ENCODE data around the gene GAS2L1. TPM values are rescaled to one million over a fixed set of nuclear protein-coding genes. Genes with fewer than 3 reads are reported as not detected.

GAS2L1 gene
- polyA plus RNA-seq, 1 donor (not counting 4 experiments of a cell fraction or from before 2014, with no cell fraction given): 11.3 TPM

DNA sequence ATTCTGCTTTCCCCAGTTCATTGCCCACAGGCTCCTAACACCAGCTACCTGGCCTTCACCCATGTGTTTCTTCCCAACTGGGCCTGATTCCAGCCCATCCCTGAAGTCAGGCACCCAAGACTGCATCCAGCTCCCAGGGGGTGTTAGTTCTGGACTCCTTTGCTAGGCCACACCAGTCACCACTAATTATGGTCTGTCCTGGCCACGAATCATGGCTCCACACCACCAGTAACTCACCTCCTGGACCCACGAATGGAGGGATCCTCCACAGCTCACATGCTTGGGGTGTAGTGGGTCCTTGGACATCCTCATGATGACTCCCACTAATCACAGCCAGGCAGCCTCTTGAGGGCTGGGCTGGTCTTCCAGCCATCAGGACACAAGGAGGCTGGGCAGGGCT lies 12.6 kb downstream of the GAS2L1 start:
- dilution Hi-C loops (cut with MboI; ENCODE audit: extremely low pct_ligation_motif_present, low sequenced_read_pairs): no loop called here
- no peaks in the 10 kb centered on the region for H4K20me1 ChIP-seq (ENCODE audit: control insufficient read depth, extremely low read depth, insufficient read depth, low read length)
- H3K9me1 ChIP-seq (ENCODE audit: control insufficient read depth, extremely low read depth, insufficient read depth, low read length): no peaks in the 10 kb centered on the region
- DNase-seq (ENCODE audit: low read depth, low spot score) (no peak), FAIRE-seq (no peak)
- H3K27me3 ChIP-seq (ENCODE audit: control insufficient read depth, extremely low read depth, insufficient read depth, low read length): peaks cover 31% of the 10 kb centered on the region
- H3K27ac ChIP-seq (ENCODE audit: control insufficient read depth, insufficient read depth, low read length): no peak overlapping the region
- peaks cover 6% of the 10 kb centered on the region for H3K4me1 ChIP-seq (ENCODE audit: control insufficient read depth, extremely low read depth, insufficient read depth, low read length)
- no peak overlapping the region for H3K4me2 ChIP-seq (ENCODE audit: control insufficient read depth, extremely low read depth, insufficient read depth, low read depth, low read length)
- H3K79me2 ChIP-seq (ENCODE audit: control insufficient read depth, insufficient read depth, low read length): no peaks in the 10 kb centered on the region
- TF ChIP-seq, protein P1, sequence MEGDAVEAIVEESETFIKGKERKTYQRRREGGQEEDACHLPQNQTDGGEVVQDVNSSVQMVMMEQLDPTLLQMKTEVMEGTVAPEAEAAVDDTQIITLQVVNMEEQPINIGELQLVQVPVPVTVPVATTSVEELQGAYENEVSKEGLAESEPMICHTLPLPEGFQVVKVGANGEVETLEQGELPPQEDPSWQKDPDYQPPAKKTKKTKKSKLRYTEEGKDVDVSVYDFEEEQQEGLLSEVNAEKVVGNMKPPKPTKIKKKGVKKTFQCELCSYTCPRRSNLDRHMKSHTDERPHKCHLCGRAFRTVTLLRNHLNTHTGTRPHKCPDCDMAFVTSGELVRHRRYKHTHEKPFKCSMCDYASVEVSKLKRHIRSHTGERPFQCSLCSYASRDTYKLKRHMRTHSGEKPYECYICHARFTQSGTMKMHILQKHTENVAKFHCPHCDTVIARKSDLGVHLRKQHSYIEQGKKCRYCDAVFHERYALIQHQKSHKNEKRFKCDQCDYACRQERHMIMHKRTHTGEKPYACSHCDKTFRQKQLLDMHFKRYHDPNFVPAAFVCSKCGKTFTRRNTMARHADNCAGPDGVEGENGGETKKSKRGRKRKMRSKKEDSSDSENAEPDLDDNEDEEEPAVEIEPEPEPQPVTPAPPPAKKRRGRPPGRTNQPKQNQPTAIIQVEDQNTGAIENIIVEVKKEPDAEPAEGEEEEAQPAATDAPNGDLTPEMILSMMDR (optimal IDR thresholded peaks at IDR 0.05 in 1 of 3, IDR thresholded peaks at IDR 0.05 in 1 of 3, conservative IDR thresholded peaks at IDR 0.05 in 1 of 3; ENCODE audit: extremely low read depth in 1 of 3, insufficient read depth in 2 of 3, low read length in 3 of 3): no peak
- no peak for TF ChIP-seq EZH2 (IDR thresholded peaks at IDR 0.05; ENCODE audit: low read length)
- H2AFZ ChIP-seq (ENCODE audit: control insufficient read depth, low read length): no peak overlapping the region
- no peak overlapping the region for H3K9ac ChIP-seq (ENCODE audit: control insufficient read depth, extremely low read depth, insufficient read depth, low read length)
- no peaks in the 10 kb centered on the region for H3K9me3 ChIP-seq (ENCODE audit: control insufficient read depth, low read depth, low read length)
- H3K4me3 ChIP-seq (ENCODE audit: control insufficient read depth in 2 of 3, extremely low read depth in 1 of 3, insufficient read depth in 2 of 3, low read depth in 1 of 3, low read length in 3 of 3): no peak overlapping the region
- H3K36me3 ChIP-seq (ENCODE audit: control insufficient read depth in 2 of 2, extremely low read depth in 1 of 2, insufficient read depth in 2 of 2, low read length in 2 of 2): no peaks in the 10 kb centered on the region

DNA sequence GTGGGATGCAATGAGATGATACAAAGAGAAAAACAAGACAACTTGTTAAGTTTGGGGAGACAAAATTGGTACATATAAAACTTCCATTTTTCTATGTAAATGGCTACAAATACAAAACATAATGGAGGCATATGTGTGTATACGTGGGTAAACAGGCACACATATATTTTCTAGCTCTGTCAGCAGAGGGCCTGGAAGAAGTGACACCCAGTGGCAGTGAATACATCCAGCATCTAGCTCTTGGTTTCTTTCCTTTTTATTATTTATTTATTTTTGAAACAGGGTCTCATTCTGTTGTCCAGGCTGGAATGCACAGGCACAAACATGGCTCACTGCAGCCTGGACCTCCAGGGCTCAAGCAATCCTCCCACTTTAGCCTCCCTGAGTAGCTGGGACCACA lies 14.1 kb downstream of the GAS2L1 start:
- no peak overlapping the region for H3K4me2 ChIP-seq (ENCODE audit: control insufficient read depth, extremely low read depth, insufficient read depth, low read depth, low read length)
- H3K9ac ChIP-seq (ENCODE audit: control insufficient read depth, extremely low read depth, insufficient read depth, low read length): no peak overlapping the region
- dilution Hi-C loops (cut with MboI; ENCODE audit: extremely low pct_ligation_motif_present, low sequenced_read_pairs): no loop called here
- H3K27me3 ChIP-seq (ENCODE audit: control insufficient read depth, extremely low read depth, insufficient read depth, low read length): peaks cover 17% of the 10 kb centered on the region
- H4K20me1 ChIP-seq (ENCODE audit: control insufficient read depth, extremely low read depth, insufficient read depth, low read length): no peaks in the 10 kb centered on the region
- H3K9me1 ChIP-seq (ENCODE audit: control insufficient read depth, extremely low read depth, insufficient read depth, low read length): no peaks in the 10 kb centered on the region
- no peak overlapping the region for H3K27ac ChIP-seq (ENCODE audit: control insufficient read depth, insufficient read depth, low read length)
- no peak overlapping the region for H2AFZ ChIP-seq (ENCODE audit: control insufficient read depth, low read length)
- H3K79me2 ChIP-seq (ENCODE audit: control insufficient read depth, insufficient read depth, low read length): no peaks in the 10 kb centered on the region
- TF ChIP-seq, protein P1 (optimal IDR thresholded peaks at IDR 0.05 in 1 of 3, IDR thresholded peaks at IDR 0.05 in 1 of 3, conservative IDR thresholded peaks at IDR 0.05 in 1 of 3; ENCODE audit: extremely low read depth in 1 of 3, insufficient read depth in 2 of 3, low read length in 3 of 3): peak in 1 of 3 experiments; percentile 23
- no peak for TF ChIP-seq EZH2 (IDR thresholded peaks at IDR 0.05; ENCODE audit: low read length)
- FAIRE-seq (no peak), DNase-seq (ENCODE audit: low read depth, low spot score) (no peak)
- H3K36me3 ChIP-seq (ENCODE audit: control insufficient read depth in 2 of 2, extremely low read depth in 1 of 2, insufficient read depth in 2 of 2, low read length in 2 of 2): no peaks in the 10 kb centered on the region
- H3K4me1 ChIP-seq (ENCODE audit: control insufficient read depth, extremely low read depth, insufficient read depth, low read length): no peaks in the 10 kb centered on the region
- no peaks in the 10 kb centered on the region for H3K9me3 ChIP-seq (ENCODE audit: control insufficient read depth, low read depth, low read length)
- H3K4me3 ChIP-seq (ENCODE audit: control insufficient read depth in 2 of 3, extremely low read depth in 1 of 3, insufficient read depth in 2 of 3, low read depth in 1 of 3, low read length in 3 of 3): no peak overlapping the region
